ENCODE data around the gene ADAMTS2.
"Not testable (repeated sequence)": the region's sequence is repeated elsewhere in the genome, so short reads cannot be mapped to it uniquely, and the experiment has no call there.

ADAMTS2 gene

DNA sequence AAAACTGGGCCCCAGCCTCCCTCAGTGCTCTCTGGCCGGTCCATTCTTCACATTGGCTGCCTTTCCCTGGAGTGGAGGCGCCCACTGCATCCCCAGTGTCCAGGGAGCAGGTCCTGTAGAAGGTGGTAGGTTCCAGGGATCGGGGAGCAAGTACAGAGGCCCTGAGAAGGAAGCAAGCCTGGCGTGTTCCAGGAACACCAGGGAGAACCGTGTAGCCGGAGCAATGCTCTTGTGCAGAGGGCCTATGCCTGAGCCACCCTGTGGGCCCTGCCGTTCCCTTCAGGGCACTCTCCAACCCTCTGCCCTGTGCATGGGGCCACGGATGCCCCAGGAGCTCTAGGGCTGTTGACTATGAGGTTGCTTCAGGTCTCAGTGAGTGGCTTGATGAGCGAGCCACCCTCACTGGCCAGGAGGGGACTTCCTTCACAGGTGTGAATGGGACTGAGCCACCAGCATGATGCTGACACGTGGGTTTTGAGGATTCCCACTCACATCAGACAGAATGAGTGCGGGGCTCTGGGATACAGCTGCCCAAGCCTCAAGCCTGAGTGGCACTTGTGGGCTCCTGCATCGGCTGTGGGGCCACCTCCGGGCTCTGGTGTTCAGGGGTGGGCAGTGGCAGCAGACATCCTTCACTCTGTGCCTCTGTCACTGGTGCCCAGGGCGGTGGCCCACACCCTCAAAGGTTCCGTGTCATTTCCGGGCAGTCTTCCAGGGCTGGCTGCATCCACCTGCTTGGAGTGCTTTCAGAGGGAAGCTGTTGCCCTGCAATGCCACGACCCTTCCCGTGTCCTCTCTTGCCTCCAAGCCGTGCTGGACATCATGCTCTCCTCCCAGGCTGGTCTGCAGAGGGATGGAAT is 54.4 kb downstream of the ADAMTS2 start:
- CTCF ChIA-PET = no interaction called here
- POLR2A ChIA-PET = no interaction called here
- TF ChIP-seq, protein P1, sequence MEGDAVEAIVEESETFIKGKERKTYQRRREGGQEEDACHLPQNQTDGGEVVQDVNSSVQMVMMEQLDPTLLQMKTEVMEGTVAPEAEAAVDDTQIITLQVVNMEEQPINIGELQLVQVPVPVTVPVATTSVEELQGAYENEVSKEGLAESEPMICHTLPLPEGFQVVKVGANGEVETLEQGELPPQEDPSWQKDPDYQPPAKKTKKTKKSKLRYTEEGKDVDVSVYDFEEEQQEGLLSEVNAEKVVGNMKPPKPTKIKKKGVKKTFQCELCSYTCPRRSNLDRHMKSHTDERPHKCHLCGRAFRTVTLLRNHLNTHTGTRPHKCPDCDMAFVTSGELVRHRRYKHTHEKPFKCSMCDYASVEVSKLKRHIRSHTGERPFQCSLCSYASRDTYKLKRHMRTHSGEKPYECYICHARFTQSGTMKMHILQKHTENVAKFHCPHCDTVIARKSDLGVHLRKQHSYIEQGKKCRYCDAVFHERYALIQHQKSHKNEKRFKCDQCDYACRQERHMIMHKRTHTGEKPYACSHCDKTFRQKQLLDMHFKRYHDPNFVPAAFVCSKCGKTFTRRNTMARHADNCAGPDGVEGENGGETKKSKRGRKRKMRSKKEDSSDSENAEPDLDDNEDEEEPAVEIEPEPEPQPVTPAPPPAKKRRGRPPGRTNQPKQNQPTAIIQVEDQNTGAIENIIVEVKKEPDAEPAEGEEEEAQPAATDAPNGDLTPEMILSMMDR (IDR thresholded peaks at IDR 0.05; ENCODE audit: control extremely low read depth, extremely low read depth, low read depth, missing control alignments) = no peak
- DNase-seq (ENCODE audit: extremely low spot score) = no peak

DNA sequence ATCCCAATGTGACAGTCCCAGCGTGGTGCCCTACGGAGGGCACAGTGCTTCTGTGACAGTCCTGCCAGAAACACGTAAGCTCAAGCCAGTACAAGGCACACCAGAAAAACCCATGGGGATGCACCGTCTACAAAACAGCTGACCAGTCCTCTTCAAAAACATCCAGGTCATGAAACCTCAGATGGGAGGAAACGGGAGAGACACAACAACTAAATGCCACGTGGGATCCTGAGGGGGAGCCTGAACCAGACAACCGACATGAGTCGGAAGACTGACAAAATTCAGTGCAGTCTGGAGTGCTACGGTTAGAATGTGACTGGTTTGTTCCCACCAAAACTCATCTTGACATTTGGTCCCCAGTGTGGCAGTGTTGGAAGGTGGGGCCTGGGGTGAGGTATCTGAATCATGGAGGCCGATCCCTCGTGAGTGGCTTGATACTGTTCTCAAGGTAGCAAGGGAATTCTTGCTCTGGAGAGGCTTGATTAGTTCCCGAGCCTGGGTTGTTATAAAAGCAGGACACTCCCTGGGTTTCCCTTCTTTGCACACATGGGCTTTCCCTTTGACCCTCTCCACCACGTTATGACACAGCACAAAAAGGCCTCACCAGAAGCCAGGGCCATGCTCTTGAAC is 55.4 kb downstream of the ADAMTS2 start:
- DNase-seq (ENCODE audit: extremely low spot score) = no peak
- POLR2A ChIA-PET = no interaction called here
- CTCF ChIA-PET = interaction anchor here (1.3 kb wide), 1 partner anchor 19 kb away, joined by 3 read pairs; no protein-coding TSS in a partner anchor
- TF ChIP-seq, protein P1 (IDR thresholded peaks at IDR 0.05; ENCODE audit: control extremely low read depth, extremely low read depth, low read depth, missing control alignments) = no peak

DNA sequence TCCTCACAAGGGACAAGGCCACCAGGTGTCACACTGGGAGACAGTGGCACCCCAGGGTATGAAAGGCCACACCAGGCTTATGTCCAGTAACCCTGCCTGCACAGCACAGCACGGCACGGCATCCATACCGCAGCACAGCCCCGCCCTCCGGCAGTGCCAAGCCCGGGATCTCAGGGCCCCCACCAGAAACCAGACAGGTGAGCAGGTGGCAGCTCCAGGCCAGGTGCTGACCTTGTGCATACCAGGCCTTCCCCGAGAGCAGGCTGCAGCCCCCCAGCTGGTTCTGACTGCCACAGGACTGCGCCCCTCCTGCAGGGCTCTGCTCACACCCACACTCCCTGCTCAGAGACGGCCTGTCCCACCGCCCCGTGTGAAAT is 56.5 kb downstream of the ADAMTS2 start:
- TF ChIP-seq, protein P1 (IDR thresholded peaks at IDR 0.05; ENCODE audit: control extremely low read depth, extremely low read depth, low read depth, missing control alignments) = no peak
- POLR2A ChIA-PET = no interaction called here
- CTCF ChIA-PET = interaction anchor here (1.3 kb wide), 1 partner anchor 20 kb away, joined by 3 read pairs; no protein-coding TSS in a partner anchor
- DNase-seq (ENCODE audit: extremely low spot score) = no peak

DNA sequence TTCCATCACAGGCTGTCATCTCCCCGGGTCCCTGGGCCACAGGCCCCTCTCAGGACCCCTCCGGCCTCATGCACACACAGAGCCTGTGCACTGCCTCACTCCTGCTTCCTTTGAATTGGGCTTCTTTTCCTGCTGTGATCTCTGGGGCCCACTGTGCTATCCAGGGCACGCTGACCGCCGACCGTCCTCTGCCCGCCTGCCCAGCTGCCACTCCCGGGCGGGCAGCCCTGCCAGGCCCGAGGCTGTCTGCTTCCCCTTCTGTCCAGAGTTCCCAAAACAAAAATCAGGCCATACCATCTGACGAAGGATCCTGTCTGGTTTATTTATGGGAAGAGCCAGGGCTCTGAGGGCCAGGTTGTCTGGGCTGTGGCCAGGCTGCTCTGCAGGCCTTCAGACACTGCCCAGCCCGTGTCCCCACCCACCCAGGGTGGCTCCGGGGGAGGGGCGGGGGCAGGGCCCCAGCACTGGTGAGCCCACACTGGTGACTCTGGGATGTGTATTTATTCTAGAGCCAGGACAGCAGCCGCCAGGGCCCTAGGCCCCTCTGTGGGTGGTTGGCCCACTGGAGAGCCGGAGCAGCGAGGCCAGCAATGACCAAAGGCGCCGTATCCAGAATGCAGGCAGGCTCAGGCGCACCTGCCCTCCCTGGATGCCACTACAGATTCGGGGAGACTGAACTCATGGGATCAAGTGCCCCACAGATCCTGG is 57.0 kb downstream of the ADAMTS2 start:
- ChIA-PET CTCF (interaction anchor here (1.3 kb wide), 1 partner anchor 21 kb away, joined by 3 read pairs; no protein-coding TSS in a partner anchor), POLR2A (no interaction called here)
- TF ChIP-seq, protein P1 (IDR thresholded peaks at IDR 0.05; ENCODE audit: control extremely low read depth, extremely low read depth, low read depth, missing control alignments) = no peak
- DNase-seq (ENCODE audit: extremely low spot score) = no peak

DNA sequence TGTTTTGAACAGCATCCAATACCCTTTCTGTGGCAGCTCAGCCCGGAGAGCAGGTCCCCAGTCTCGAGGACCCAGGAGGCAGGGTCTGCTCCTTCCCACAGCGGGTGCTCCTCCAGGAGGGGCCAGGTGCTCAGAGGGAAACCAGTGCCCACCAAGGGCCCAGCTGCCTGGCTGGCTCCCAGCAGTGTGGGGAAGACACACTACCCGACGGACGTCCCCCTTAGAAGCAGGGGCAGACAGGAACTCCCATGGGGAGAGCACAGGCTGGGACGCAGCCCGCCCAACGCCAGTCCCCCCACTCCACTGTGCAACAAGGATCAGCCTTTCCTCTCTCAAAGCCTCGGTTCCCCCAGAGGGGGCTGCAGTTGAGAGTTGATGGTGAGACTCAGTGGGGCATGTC is 57.6 kb downstream of the ADAMTS2 start:
- no peak for DNase-seq (ENCODE audit: extremely low spot score)
- CTCF ChIA-PET = no interaction called here
- TF ChIP-seq, protein P1 (IDR thresholded peaks at IDR 0.05; ENCODE audit: control extremely low read depth, extremely low read depth, low read depth, missing control alignments) = no peak
- POLR2A ChIA-PET = no interaction called here

DNA sequence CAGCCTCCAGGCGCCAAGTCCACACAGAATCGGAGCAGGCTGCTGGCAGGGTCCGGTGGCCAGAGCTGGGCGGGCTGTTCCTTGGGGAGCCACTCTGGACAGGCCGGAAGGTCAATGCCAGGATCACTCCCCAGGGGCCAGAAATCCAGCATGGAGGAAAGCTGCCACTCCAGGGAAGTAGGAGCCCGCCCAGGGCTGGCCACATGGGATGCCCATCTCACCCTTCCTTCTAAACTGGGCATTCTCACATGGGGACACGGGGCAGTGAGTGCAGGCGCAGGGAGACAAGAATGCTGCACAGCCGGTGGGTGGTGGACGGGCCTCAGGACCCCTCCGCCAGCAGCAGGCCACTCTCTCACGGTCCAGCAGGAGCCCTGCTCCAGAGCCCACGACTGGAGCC is 58.2 kb downstream of the ADAMTS2 start:
- TF ChIP-seq, protein P1 (IDR thresholded peaks at IDR 0.05; ENCODE audit: control extremely low read depth, extremely low read depth, low read depth, missing control alignments) = no peak
- DNase-seq (ENCODE audit: extremely low spot score) = no peak
- POLR2A ChIA-PET = no interaction called here
- CTCF ChIA-PET = no interaction called here

DNA sequence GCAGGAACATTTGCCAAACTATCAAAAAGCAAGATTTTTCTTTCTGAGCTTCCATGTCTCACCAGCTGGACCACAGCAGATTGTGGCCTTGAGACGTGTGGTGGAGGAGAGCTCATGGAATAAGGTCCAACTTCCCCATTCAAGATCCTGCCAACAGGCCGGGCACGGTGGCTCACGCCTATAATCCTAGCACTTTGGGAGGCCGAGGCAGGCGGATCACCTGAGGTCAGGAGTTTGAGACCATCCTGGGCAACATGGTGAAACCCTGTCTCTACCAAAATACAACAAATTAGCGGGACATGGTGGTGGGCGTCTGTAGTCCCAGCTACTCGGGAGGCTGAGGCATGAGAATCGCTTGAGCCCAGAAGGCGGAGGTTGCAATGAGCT is 59.5 kb downstream of the ADAMTS2 start:
- DNase-seq (ENCODE audit: extremely low spot score); CTCF ChIA-PET; POLR2A ChIA-PET: not testable (repeated sequence)
